SU-DHL-6 (cell line): ENCODE data around the gene AP3S1.

Experiments used
- H2AFZ ChIP-seq: fragments of 200-600 bp; sonication (generic); 2 replicates; pipeline ENCODE4 v1.6.1; 2014; ENCODE audit warnings: low read depth, mild to moderate bottlenecking, moderate library complexity, mixed read lengths, antibody characterized with exemption, low read length; ENCODE audit not compliant: severe bottlenecking
- H3F3A ChIP-seq: fragments of 200-600 bp; shearing (Covaris generic); 2 replicates; pipeline ENCODE4 v1.6.0; 2016; ENCODE audit warnings: antibody characterized with exemption, mild to moderate bottlenecking; ENCODE audit not compliant: insufficient read depth
- H3K27ac ChIP-seq: fragments of 200-600 bp; sonication (generic); 2 replicates; pipeline ENCODE4 v1.5.1; 2016; ENCODE audit warnings: low read depth, mild to moderate bottlenecking, low read length, moderate library complexity, mixed read lengths
- H3K27me3 ChIP-seq: fragments of 200-600 bp; sonication (generic), shearing (Covaris generic); 2 replicates; pipeline ENCODE4 v1.6.0; 2014; ENCODE audit warnings: mild to moderate bottlenecking, low read length
- H3K36me3 ChIP-seq: fragments of 200-600 bp; sonication (generic); 2 replicates; pipeline ENCODE4 v1.6.1; 2014; ENCODE audit warnings: mild to moderate bottlenecking, low read length, mixed read lengths
- H3K4me2 ChIP-seq: fragments of 300-600, 200-600 bp; shearing (Covaris generic), sonication (generic); 2 replicates; pipeline ENCODE4 v1.6.0; 2014; ENCODE audit warnings: low read length, low read depth, mild to moderate bottlenecking; ENCODE audit not compliant: poor library complexity, severe bottlenecking
- H3K4me3 ChIP-seq: fragments of 200-600 bp; sonication (generic); 2 replicates; pipeline ENCODE4 v1.5.1; 2014; ENCODE audit warnings: antibody characterized with exemption, low read length, mild to moderate bottlenecking, mixed read lengths; ENCODE audit not compliant: insufficient read depth, poor library complexity, severe bottlenecking
- H3K79me2 ChIP-seq: fragments of 200-600 bp; sonication (generic); 2 replicates; pipeline ENCODE4 v1.6.1; 2014; ENCODE audit warnings: mild to moderate bottlenecking, low read length, moderate library complexity; ENCODE audit not compliant: insufficient read depth
- H3K9ac ChIP-seq: fragments of 200-600 bp; sonication (generic); 2 replicates; pipeline ENCODE4 v1.7.0; 2014; ENCODE audit warnings: mild to moderate bottlenecking, low read length
- H3K9me2 ChIP-seq: fragments of 200-600 bp; sonication (generic); replicated peaks from 2 replicates; pipeline ENCODE4 v1.6.1; 2014; ENCODE audit warnings: low read length; ENCODE audit not compliant: insufficient read depth
- H3K9me3 ChIP-seq: fragments of 200-600 bp; sonication (generic); 2 replicates; pipeline ENCODE4 v1.6.1; 2014; ENCODE audit warnings: low read length, mixed read lengths; ENCODE audit not compliant: insufficient read depth
- H4K20me1 ChIP-seq: fragments of 200-600 bp; sonication (generic); 2 replicates; pipeline ENCODE4 v1.6.1; 2014; ENCODE audit warnings: low read depth, mild to moderate bottlenecking, antibody characterized with exemption, low read length, moderate library complexity, mixed read lengths
- EZH2phosphoT487 ChIP-seq: fragments of 200-600 bp; sonication (generic), shearing (Covaris generic); conservative IDR thresholded peaks from 2 replicates; pipeline ENCODE4 v1.6.1; 2018; ENCODE audit warnings: mild to moderate bottlenecking, antibody characterized with exemption, low read length, moderate library complexity, mixed read lengths
- TF ChIP-seq, protein P1 (sequence below): fragments of 200-600 bp; sonication (generic); IDR thresholded peaks from one replicate; pipeline ENCODE4 v1.5.1; 2017; ENCODE audit warnings: antibody characterized with exemption, mild to moderate bottlenecking, low read length, moderate library complexity; ENCODE audit not compliant: insufficient read depth, poor library complexity, severe bottlenecking

Gene AP3S1

DNA sequence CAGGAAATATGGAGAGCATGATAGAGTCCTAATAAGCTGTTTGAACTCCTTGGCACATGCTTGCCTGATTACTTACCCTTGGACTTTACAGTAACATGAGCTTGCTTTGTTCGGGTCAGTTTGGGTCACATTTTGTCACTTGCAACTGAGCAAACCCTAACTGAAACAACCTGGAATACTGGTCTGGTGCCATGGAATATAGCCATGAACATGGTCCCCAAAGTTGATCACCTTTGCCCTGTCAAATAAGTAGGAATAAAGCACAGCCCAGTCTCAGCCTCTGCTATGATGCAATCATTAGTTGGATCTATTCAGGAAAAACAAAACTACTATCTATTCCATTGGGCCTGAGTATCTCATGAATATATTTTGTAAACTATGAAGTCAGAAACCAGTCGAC lies 43.5 kb upstream of the AP3S1 start:
- no peak overlapping the region for H3K27ac ChIP-seq
- H3F3A ChIP-seq = no peaks in the 10 kb centered on the region
- H4K20me1 ChIP-seq = no peaks in the 10 kb centered on the region
- no peak for TF ChIP-seq EZH2phosphoT487
- TF ChIP-seq, protein P1, sequence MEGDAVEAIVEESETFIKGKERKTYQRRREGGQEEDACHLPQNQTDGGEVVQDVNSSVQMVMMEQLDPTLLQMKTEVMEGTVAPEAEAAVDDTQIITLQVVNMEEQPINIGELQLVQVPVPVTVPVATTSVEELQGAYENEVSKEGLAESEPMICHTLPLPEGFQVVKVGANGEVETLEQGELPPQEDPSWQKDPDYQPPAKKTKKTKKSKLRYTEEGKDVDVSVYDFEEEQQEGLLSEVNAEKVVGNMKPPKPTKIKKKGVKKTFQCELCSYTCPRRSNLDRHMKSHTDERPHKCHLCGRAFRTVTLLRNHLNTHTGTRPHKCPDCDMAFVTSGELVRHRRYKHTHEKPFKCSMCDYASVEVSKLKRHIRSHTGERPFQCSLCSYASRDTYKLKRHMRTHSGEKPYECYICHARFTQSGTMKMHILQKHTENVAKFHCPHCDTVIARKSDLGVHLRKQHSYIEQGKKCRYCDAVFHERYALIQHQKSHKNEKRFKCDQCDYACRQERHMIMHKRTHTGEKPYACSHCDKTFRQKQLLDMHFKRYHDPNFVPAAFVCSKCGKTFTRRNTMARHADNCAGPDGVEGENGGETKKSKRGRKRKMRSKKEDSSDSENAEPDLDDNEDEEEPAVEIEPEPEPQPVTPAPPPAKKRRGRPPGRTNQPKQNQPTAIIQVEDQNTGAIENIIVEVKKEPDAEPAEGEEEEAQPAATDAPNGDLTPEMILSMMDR = no peak
- H3K9ac ChIP-seq = no peak overlapping the region
- H2AFZ ChIP-seq = no peak overlapping the region
- H3K79me2 ChIP-seq = no peaks in the 10 kb centered on the region
- H3K9me3 ChIP-seq = no peaks in the 10 kb centered on the region
- no peaks in the 10 kb centered on the region for H3K27me3 ChIP-seq
- H3K9me2 ChIP-seq = no peaks in the 10 kb centered on the region
- no peaks in the 10 kb centered on the region for H3K36me3 ChIP-seq
- no peak overlapping the region for H3K4me2 ChIP-seq
- no peak overlapping the region for H3K4me3 ChIP-seq

DNA sequence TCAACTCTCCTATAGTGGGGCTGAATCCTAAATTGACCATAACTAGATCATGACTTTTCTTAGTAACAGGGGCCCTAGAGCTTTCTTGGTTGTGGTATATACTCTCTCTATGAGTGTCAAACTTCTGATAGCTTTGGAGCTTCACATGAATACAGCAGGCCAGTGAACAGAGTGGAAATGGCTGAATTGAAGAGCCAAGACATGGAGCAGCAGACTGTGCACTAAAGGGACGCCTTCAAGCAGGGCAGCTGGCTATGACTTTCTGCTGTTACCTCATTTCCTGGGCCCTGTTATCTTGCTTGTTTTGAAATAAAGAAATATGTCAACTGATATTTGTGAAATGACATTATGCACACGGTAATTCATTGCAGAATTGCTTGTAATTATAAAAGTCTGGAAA lies 41.6 kb upstream of the AP3S1 start:
- H3K27ac ChIP-seq = no peak overlapping the region
- no peak overlapping the region for H2AFZ ChIP-seq
- H4K20me1 ChIP-seq = no peaks in the 10 kb centered on the region
- no peak overlapping the region for H3K9ac ChIP-seq
- no peaks in the 10 kb centered on the region for H3K36me3 ChIP-seq
- H3K27me3 ChIP-seq = no peaks in the 10 kb centered on the region
- TF ChIP-seq, protein P1 = no peak
- TF ChIP-seq EZH2phosphoT487 = no peak
- H3K4me2 ChIP-seq = no peak overlapping the region
- H3K9me2 ChIP-seq = no peaks in the 10 kb centered on the region
- H3K9me3 ChIP-seq = no peaks in the 10 kb centered on the region
- H3F3A ChIP-seq = no peaks in the 10 kb centered on the region
- H3K79me2 ChIP-seq = no peaks in the 10 kb centered on the region
- no peak overlapping the region for H3K4me3 ChIP-seq

DNA sequence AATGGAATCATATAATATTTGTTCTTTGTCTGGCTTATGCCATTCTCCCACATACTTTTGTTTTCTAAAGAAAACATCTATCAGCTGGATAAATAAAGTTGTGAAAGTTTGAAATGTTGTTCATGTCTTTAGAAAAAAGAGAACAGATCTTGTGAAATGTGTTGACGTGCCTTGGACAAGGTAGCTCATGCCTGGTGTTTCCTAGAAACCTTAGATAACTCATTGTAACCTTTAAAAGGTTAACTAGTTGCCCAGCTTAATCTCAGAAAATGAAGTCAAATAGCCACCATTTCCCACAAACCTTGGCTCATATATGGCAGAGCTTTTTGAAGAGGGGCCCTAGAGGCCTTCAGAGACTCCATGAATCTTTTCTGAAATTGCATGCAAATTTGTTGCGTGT lies 40.6 kb upstream of the AP3S1 start:
- Histone ChIP-seq H3F3A (no peaks in the 10 kb centered on the region), H3K79me2 (no peaks in the 10 kb centered on the region), H3K9me2 (no peaks in the 10 kb centered on the region), H3K4me3 (no peak overlapping the region), H3K36me3 (no peaks in the 10 kb centered on the region), H3K9ac (no peak overlapping the region), H2AFZ (no peak overlapping the region), H3K27ac (no peak overlapping the region), H3K27me3 (no peaks in the 10 kb centered on the region), H3K9me3 (no peaks in the 10 kb centered on the region), H3K4me2 (no peak overlapping the region), H4K20me1 (no peaks in the 10 kb centered on the region)
- TF ChIP-seq, protein P1 = no peak
- TF ChIP-seq EZH2phosphoT487 = no peak
